Uterus (tissue), 2 donors: Measurements from ENCODE around the gene ANKRD65.

Source experiments
- CTCF ChIP-seq, 4 experiments: fragments of 200-600 bp in 2 of 4; fragments of 450-650 bp in 2 of 4; sonication (generic) in 2 of 4; IDR thresholded peaks; one replicate each; pipeline ENCODE4 v1.5.1; 2016 to 2019; ENCODE audit warnings: antibody characterized with exemption in 4 of 4, mild to moderate bottlenecking in 2 of 4, moderate library complexity in 1 of 4
- POLR2A ChIP-seq, 2 donors: fragments of 450-650 bp; IDR thresholded peaks; one replicate each; pipeline ENCODE4 v1.6.1; 2016; ENCODE audit warnings: antibody characterized with exemption in 2 of 2, mild to moderate bottlenecking in 1 of 2, moderate library complexity in 1 of 2

- TF ChIP-seq CTCF (IDR thresholded peaks at IDR 0.05) (no peak), POLR2A (IDR thresholded peaks at IDR 0.05) (no peak)
These were observed 49.7 kb downstream of the ANKRD65 start for GRCh38 chr1:1371364-1371745.
